Left ventricle myocardium inferior (tissue), 1 donor: ENCODE results near the gene HELZ. TPM values are rescaled to one million over a fixed set of nuclear protein-coding genes. Genes with fewer than 3 reads are reported as not detected.

Experiments
- DNase-seq: peaks from one replicate; pipeline ENCODE4 v3.0.0-alpha.2; 2020
- H3K27ac ChIP-seq: fragments of 200-600 bp; replicated peaks from 2 replicates; pipeline ENCODE4 v1.8.0; 2021
- H3K27me3 ChIP-seq: fragments of 200-600 bp; 2 replicates; pipeline ENCODE4 v1.8.0; 2021; ENCODE audit warnings: low read depth
- H3K36me3 ChIP-seq: fragments of 200-600 bp; 2 replicates; pipeline ENCODE4 v1.8.0; 2021
- H3K4me1 ChIP-seq: fragments of 200-600 bp; 2 replicates; pipeline ENCODE4 v1.8.0; 2021
- H3K4me3 ChIP-seq: fragments of 200-600 bp; 2 replicates; pipeline ENCODE4 v1.8.0; 2021; ENCODE audit warnings: mild to moderate bottlenecking, moderate library complexity
- H3K9me3 ChIP-seq: fragments of 200-600 bp; replicated peaks from 2 replicates; pipeline ENCODE4 v1.8.0; 2021
- CTCF ChIP-seq: fragments of 200-600 bp; IDR thresholded peaks from 2 replicates; pipeline ENCODE4 v1.8.0; 2021; ENCODE audit warnings: antibody characterized with exemption, mild to moderate bottlenecking, borderline replicate concordance
- intact Hi-C: fragments of 100-400 bp; cut with micrococcal nuclease; formaldehyde crosslinking; loops from one replicate; pipeline ENCODE4 v1.11.0; 2022
- total RNA-seq: library from RNA; stranded (reverse); fragmentation: NEBNext Ultra II Directional; extraction: Animal tissue kit (Norgen Biotek cat#: 25700); gene quantifications from one replicate; pipeline ENCODE4 v1.2.1, GENCODE V29; 2021
- donor health status: DM: no; HTN: yes; CAD: no; lungs with severe emphysema.

The HELZ gene
- total RNA-seq, 1 donor from 2014 or later: 36.7 TPM

- Histone ChIP-seq H3K27me3 (no peaks in the 10 kb centered on the region), H3K4me1 (peaks cover 18% of the 10 kb centered on the region), H3K36me3 (peaks cover 44% of the 10 kb centered on the region), H3K9me3 (no peaks in the 10 kb centered on the region), H3K4me3 (no peak overlapping the region), H3K27ac (no peak overlapping the region)
- no peak for TF ChIP-seq CTCF
- intact Hi-C loops: no loop called here
- no peak for DNase-seq
These were observed 119.1 kb downstream of the HELZ start for GRCh38 chr17:67125924-67126323.

- intact Hi-C loops: no loop called here
- no peaks in the 10 kb centered on the region for H3K9me3 ChIP-seq
- no peak for TF ChIP-seq CTCF
- H3K36me3 ChIP-seq: peaks cover 49% of the 10 kb centered on the region
- peaks cover 18% of the 10 kb centered on the region for H3K4me1 ChIP-seq
- no peak overlapping the region for H3K4me3 ChIP-seq
- no peak overlapping the region for H3K27ac ChIP-seq
- H3K27me3 ChIP-seq: no peaks in the 10 kb centered on the region
- DNase-seq: no peak
These were observed 119.6 kb downstream of the HELZ start for GRCh38 chr17:67125417-67125816.

GRCh38 chr17:67124450-67125148 lies 120.4 kb downstream of the HELZ start:
- Histone ChIP-seq H3K9me3 (no peaks in the 10 kb centered on the region), H3K36me3 (peaks cover 57% of the 10 kb centered on the region), H3K27ac (no peak overlapping the region), H3K4me3 (no peak overlapping the region), H3K4me1 (peaks cover 18% of the 10 kb centered on the region), H3K27me3 (no peaks in the 10 kb centered on the region)
- no peak for DNase-seq
- intact Hi-C loops: loop anchor here (5.0 kb wide), 1 partner anchor 33 kb away; no protein-coding TSS in a partner anchor
- no peak for TF ChIP-seq CTCF

GRCh38 chr17:67123699-67124098 lies 121.3 kb downstream of the HELZ start:
- peaks cover 64% of the 10 kb centered on the region for H3K36me3 ChIP-seq
- intact Hi-C loops: loop anchor here (5.0 kb wide), 1 partner anchor 34 kb away; no protein-coding TSS in a partner anchor
- peaks cover 18% of the 10 kb centered on the region for H3K4me1 ChIP-seq
- no peak overlapping the region for H3K4me3 ChIP-seq
- TF ChIP-seq CTCF: no peak
- no peaks in the 10 kb centered on the region for H3K27me3 ChIP-seq
- no peaks in the 10 kb centered on the region for H3K9me3 ChIP-seq
- H3K27ac ChIP-seq: no peak overlapping the region
- DNase-seq: no peak

- H3K27ac ChIP-seq: no peak overlapping the region
- intact Hi-C loops: loop anchor here (5.0 kb wide), 1 partner anchor 36 kb away; no protein-coding TSS in a partner anchor
- DNase-seq: no peak
- H3K4me1 ChIP-seq: peaks cover 18% of the 10 kb centered on the region
- H3K36me3 ChIP-seq: peaks cover 67% of the 10 kb centered on the region
- no peaks in the 10 kb centered on the region for H3K27me3 ChIP-seq
- peaks cover 6% of the 10 kb centered on the region for H3K9me3 ChIP-seq
- no peak for TF ChIP-seq CTCF
- H3K4me3 ChIP-seq: no peak overlapping the region
These were observed 123.6 kb downstream of the HELZ start for GRCh38 chr17:67121316-67121891.
